ENCODE data around the gene DIABLO. TPM values are rescaled to one million over a fixed set of nuclear protein-coding genes. Genes with fewer than 3 reads are reported as not detected.

DIABLO gene
- total and polyA plus RNA-seq, 9 of the 15 experiments (the other 6 are each of a cell fraction or from before 2014, with no cell fraction given) = 37.3 to 101 (median 80.1) TPM

DNA sequence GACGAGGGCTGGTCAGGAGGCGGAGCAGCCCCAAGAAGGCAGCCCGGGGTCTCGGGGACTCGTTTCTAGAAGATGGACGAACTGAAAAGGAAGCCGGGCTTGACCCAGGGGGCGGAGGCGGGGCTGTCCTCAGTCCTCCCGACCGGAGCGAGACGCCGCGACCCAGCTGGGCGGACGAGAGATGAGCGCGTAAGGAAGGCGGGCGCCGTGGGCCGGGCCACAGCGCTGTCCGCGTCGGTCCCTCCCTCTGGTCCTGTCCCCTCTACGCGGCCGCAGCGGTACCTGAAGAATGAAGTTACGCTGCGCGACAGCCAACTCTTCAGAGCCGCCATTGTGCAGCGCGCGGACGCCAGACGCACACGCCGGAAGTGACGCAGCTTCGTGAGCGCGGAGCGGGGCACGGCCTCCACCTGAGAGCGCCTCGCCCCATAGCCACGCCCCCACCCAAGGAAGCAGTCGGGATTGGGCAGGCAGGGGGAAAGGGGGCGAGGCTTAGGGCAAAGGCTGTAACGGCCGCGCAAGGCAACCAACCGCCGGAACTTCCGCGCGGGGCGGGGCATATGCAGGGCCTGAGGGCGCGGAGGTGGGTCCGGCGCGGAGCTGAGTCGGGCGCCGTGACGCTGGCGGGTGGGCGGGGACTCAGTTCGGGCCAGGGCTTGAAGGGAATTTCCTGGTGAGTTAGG lies at the start of gene DIABLO (continued):
- TF ChIP-seq REST (IDR thresholded peaks at IDR 0.05; ENCODE audit: borderline replicate concordance) (no peak), REST (CRISPR knock-in tag; IDR thresholded peaks at IDR 0.05; ENCODE audit: low read depth) (peak; percentile 73; the same call in 1 of the 2 replicates), YY1 (IDR thresholded peaks at IDR 0.05; ENCODE audit: borderline replicate concordance in 1 of 3, control insufficient read depth in 1 of 3, extremely low read depth in 1 of 3, insufficient read depth in 3 of 3, insufficient read length in 1 of 3, insufficient replicate concordance in 2 of 3, low read depth in 1 of 3, low read length in 2 of 3) (peak; percentile 82 to 98 (median 97)), SMARCC2 (IDR thresholded peaks at IDR 0.05; ENCODE audit: low read depth) (no peak), NR1H2 (CRISPR knock-in tag; IDR thresholded peaks at IDR 0.05) (peak; percentile 16; the same call in 1 of the 2 replicates), EGR1 (conservative IDR thresholded peaks at IDR 0.05) (peak; percentile 69), SRF (CRISPR knock-in tag; IDR thresholded peaks at IDR 0.05) (peak in 1 of 2 experiments; percentile 71; a peak in 1 of 4 replicates), ZBTB11 (CRISPR knock-in tag; IDR thresholded peaks at IDR 0.05) (peak in 2 of 3 experiments; percentile 40 to 62; a peak in 3 of 6 replicates), ZNF184 (CRISPR knock-in tag; IDR thresholded peaks at IDR 0.05) (no peak), NFE2 (IDR thresholded peaks at IDR 0.05; ENCODE audit: low read depth) (peak; percentile 30; the same call in 1 of the 2 replicates), KAT7 (CRISPR knock-in tag; IDR thresholded peaks at IDR 0.05; ENCODE audit: borderline replicate concordance) (0 out of 2 replicates have a peak, but pooled peaks have one; percentile 50)
- TF ChIP-seq, protein P1, sequence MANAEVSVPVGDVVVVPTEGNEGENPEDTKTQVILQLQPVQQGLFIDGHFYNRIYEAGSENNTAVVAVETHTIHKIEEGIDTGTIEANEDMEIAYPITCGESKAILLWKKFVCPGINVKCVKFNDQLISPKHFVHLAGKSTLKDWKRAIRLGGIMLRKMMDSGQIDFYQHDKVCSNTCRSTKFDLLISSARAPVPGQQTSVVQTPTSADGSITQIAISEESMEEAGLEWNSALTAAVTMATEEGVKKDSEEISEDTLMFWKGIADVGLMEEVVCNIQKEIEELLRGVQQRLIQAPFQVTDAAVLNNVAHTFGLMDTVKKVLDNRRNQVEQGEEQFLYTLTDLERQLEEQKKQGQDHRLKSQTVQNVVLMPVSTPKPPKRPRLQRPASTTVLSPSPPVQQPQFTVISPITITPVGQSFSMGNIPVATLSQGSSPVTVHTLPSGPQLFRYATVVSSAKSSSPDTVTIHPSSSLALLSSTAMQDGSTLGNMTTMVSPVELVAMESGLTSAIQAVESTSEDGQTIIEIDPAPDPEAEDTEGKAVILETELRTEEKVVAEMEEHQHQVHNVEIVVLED (CRISPR knock-in tag; IDR thresholded peaks at IDR 0.05) = peak; percentile 96
